OCI-LY7 (cell line): ENCODE measurements around the gene PCCA. TPM values are rescaled to one million over a fixed set of nuclear protein-coding genes. Genes with fewer than 3 reads are reported as not detected.

Experiments
- BruUV-seq: library from RNA; stranded (reverse); fragments of 400-500 nt; replicated peaks from 2 replicates; lab custom pipeline; 2021; lab: Mats Ljungman, UMichigan
- CTCF ChIA-PET: fragments of 300-600 bp; sonication (Branson Sonifier 250); formaldehyde crosslinking; loops from one replicate; lab custom pipeline; 2022; ENCODE audit warnings: antibody characterized with exemption; ENCODE audit not compliant: unreplicated experiment; lab: Charles Lee
- POLR2A ChIA-PET: fragments of 300-600 bp; sonication (Branson Sonifier 250); formaldehyde crosslinking; loops from one replicate; lab custom pipeline; 2022; ENCODE audit warnings: antibody characterized with exemption; lab: Charles Lee
- DNase-seq: peaks from one replicate; pipeline ENCODE4 v3.0.0-alpha.2; 2015; ENCODE audit warnings: low spot score
- H2AFZ ChIP-seq: fragments of 200-600 bp; sonication (generic), shearing (Covaris generic); 2 replicates; pipeline ENCODE4 v1.6.1; 2014; ENCODE audit warnings: mild to moderate bottlenecking, antibody characterized with exemption, low read length, moderate library complexity
- H3K27ac ChIP-seq: fragments of 200-600 bp; sonication (generic); 2 replicates; pipeline ENCODE4 v1.5.1; 2014; ENCODE audit warnings: mixed run types, low read depth, mild to moderate bottlenecking, moderate library complexity, low read length, inconsistent platforms; ENCODE audit not compliant: poor library complexity, severe bottlenecking
- H3K36me3 ChIP-seq: fragments of 200-600 bp; sonication (generic); 2 replicates; pipeline ENCODE4 v1.6.1; 2014; ENCODE audit warnings: mild to moderate bottlenecking, antibody characterized with exemption, low read length, moderate library complexity, mixed read lengths; ENCODE audit not compliant: insufficient read depth
- H3K4me1 ChIP-seq: fragments of 200-600 bp; sonication (generic); 2 replicates; pipeline ENCODE4 v1.5.1; 2014; ENCODE audit warnings: mild to moderate bottlenecking, low read length; ENCODE audit not compliant: insufficient read depth, poor library complexity, severe bottlenecking
- H3K4me2 ChIP-seq: fragments of 200-600 bp; sonication (generic); 2 replicates; pipeline ENCODE4 v1.6.1; 2014; ENCODE audit warnings: mild to moderate bottlenecking, low read length
- H3K4me3 ChIP-seq: fragments of 200-600 bp; sonication (generic); 2 replicates; pipeline ENCODE4 v1.5.1; 2014; ENCODE audit warnings: mild to moderate bottlenecking, low read depth, low read length; ENCODE audit not compliant: poor library complexity, severe bottlenecking
- H3K79me2 ChIP-seq: fragments of 200-600 bp; sonication (generic); 2 replicates; pipeline ENCODE4 v1.6.1; 2016; ENCODE audit warnings: low read depth, mild to moderate bottlenecking, low read length, moderate library complexity, mixed read lengths; ENCODE audit not compliant: insufficient read depth
- H3K9me2 ChIP-seq: fragments of 200-600 bp; sonication (generic); 2 replicates; pipeline ENCODE4 v1.6.1; 2016; ENCODE audit warnings: mild to moderate bottlenecking, low read length, mixed read lengths; ENCODE audit not compliant: insufficient read depth
- H3K9me3 ChIP-seq: fragments of 200-600 bp; sonication (generic); 2 replicates; pipeline ENCODE4 v1.6.1; 2014; ENCODE audit warnings: mild to moderate bottlenecking, mixed run types, low read length, mixed read lengths
- H4K20me1 ChIP-seq: fragments of 200-600 bp; sonication (generic); 2 replicates; pipeline ENCODE4 v1.6.1; 2014; ENCODE audit warnings: mild to moderate bottlenecking, antibody characterized with exemption, low read length, moderate library complexity, mixed read lengths; ENCODE audit not compliant: insufficient read depth
- EZH2phosphoT487 ChIP-seq: fragments of 200-600 bp; sonication (generic); IDR thresholded peaks from 2 replicates; pipeline ENCODE4 v1.6.1; 2018; ENCODE audit warnings: low read depth, borderline replicate concordance, mild to moderate bottlenecking, mixed run types, antibody characterized with exemption, low read length, moderate library complexity, mixed read lengths
- intact Hi-C: fragments of 100-400 bp; cut with micrococcal nuclease; formaldehyde crosslinking; loops from one replicate; pipeline ENCODE4 v1.10.0; 2022; ENCODE audit not compliant: unreplicated experiment
- total RNA-seq, 2 experiments: library from RNA; depleted of rRNA in 1 of 2; stranded (reverse); fragments of >200 nt in 1 of 2; shearing (Covaris generic) in 1 of 2; gene quantifications; 2 replicates each; pipeline ENCODE4 v1.2.3, GENCODE V29; 2014 to 2022
- TF ChIP-seq, protein P1 (sequence below): fragments of 200-600 bp; sonication (generic); conservative IDR thresholded peaks from 2 replicates; pipeline ENCODE4 v1.5.1; 2014; ENCODE audit warnings: mild to moderate bottlenecking, antibody characterized with exemption, low read length, moderate library complexity, mixed read lengths

The PCCA gene
- total RNA-seq, 2 experiments from 2014 or later: 2.7 to 7.2 TPM

DNA sequence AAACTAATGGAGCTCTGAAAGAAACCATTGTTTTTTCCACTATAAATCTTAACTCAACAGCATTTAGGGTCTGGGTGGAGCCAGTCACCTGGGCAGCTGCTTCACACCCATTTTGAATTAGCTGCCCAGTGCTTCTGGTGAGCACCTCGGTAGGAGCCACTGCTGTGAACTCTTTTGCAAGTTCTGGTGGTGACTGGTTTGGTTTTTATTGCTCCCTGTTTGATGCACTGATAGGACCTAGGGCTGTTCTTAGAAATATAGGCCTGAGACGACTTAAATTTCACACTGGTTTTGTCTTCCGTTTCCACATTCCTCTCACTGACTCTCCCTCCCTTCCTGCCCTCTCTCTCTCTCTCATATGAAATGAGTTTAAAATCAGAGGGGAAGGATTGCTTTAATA lies 395.8 kb downstream of the PCCA start:
- no peak for DNase-seq
- Histone ChIP-seq H3K4me2 (no peak overlapping the region), H3K4me1 (no peaks in the 10 kb centered on the region), H3K9me3 (no peaks in the 10 kb centered on the region), H2AFZ (no peak overlapping the region), H3K27ac (no peak overlapping the region), H3K79me2 (no peaks in the 10 kb centered on the region), H3K9me2 (no peaks in the 10 kb centered on the region), H3K4me3 (no peak overlapping the region), H3K36me3 (no peaks in the 10 kb centered on the region), H4K20me1 (no peaks in the 10 kb centered on the region)
- BruUV-seq: no TSS peak
- ChIA-PET POLR2A (no interaction called here), CTCF (no interaction called here)
- no peak for TF ChIP-seq EZH2phosphoT487
- TF ChIP-seq, protein P1, sequence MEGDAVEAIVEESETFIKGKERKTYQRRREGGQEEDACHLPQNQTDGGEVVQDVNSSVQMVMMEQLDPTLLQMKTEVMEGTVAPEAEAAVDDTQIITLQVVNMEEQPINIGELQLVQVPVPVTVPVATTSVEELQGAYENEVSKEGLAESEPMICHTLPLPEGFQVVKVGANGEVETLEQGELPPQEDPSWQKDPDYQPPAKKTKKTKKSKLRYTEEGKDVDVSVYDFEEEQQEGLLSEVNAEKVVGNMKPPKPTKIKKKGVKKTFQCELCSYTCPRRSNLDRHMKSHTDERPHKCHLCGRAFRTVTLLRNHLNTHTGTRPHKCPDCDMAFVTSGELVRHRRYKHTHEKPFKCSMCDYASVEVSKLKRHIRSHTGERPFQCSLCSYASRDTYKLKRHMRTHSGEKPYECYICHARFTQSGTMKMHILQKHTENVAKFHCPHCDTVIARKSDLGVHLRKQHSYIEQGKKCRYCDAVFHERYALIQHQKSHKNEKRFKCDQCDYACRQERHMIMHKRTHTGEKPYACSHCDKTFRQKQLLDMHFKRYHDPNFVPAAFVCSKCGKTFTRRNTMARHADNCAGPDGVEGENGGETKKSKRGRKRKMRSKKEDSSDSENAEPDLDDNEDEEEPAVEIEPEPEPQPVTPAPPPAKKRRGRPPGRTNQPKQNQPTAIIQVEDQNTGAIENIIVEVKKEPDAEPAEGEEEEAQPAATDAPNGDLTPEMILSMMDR: no peak
- intact Hi-C loops: no loop called here

DNA sequence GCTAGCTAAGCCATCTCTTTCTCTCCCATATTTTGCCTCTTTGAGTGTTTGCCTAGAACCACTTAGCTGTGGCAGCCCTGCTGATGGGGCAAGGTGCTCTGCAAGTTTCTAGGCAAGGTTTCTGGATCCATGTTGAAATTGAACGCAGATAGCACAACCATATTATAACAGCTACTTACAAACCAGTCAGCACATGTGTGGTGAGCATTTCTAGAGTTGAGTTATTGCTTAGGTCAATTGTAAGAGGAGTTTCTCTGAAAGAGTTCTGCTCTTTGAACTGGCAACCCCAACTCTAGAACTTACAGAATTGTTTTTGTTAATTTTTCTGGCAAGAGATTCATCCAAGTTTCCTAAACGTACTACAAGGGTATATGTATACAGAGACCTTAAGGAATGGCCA lies 396.4 kb downstream of the PCCA start:
- Histone ChIP-seq H3K9me3 (no peaks in the 10 kb centered on the region), H3K79me2 (no peaks in the 10 kb centered on the region), H2AFZ (no peak overlapping the region), H4K20me1 (no peaks in the 10 kb centered on the region), H3K27ac (no peak overlapping the region), H3K4me3 (no peak overlapping the region), H3K4me2 (no peak overlapping the region), H3K36me3 (no peaks in the 10 kb centered on the region), H3K4me1 (no peaks in the 10 kb centered on the region), H3K9me2 (no peaks in the 10 kb centered on the region)
- intact Hi-C loops: no loop called here
- ChIA-PET POLR2A (no interaction called here), CTCF (no interaction called here)
- TF ChIP-seq, protein P1: no peak
- TF ChIP-seq EZH2phosphoT487: no peak
- DNase-seq: no peak
- BruUV-seq: no TSS peak

DNA sequence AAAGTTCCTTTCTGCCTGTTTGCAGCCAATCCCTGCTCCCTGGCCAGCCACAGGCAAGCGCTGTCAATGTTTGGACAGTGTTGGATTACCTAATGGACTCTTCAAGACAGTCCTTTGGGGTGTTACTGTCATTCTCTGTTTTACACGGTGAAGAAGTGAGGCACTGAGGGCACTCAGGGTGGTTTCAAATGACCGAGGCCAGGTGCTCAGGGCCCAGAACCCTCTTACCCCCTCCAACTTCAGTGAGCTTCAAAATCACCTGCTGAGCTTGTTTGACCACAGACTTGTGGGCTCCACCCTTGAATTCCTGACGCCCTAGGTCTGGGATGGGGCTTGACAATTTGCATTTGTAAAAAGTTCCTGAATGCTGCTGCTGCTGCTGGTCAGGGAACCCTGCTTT lies 401.8 kb downstream of the PCCA start:
- H3K9me2 ChIP-seq: no peaks in the 10 kb centered on the region
- no peaks in the 10 kb centered on the region for H3K36me3 ChIP-seq
- H3K4me3 ChIP-seq: no peak overlapping the region
- DNase-seq: no peak
- no peaks in the 10 kb centered on the region for H3K4me1 ChIP-seq
- no peak overlapping the region for H2AFZ ChIP-seq
- TF ChIP-seq, protein P1: no peak
- TF ChIP-seq EZH2phosphoT487: no peak
- H3K4me2 ChIP-seq: no peak overlapping the region
- no peaks in the 10 kb centered on the region for H4K20me1 ChIP-seq
- H3K79me2 ChIP-seq: no peaks in the 10 kb centered on the region
- H3K9me3 ChIP-seq: no peaks in the 10 kb centered on the region
- no peak overlapping the region for H3K27ac ChIP-seq
- intact Hi-C loops: no loop called here
- BruUV-seq: no TSS peak
- ChIA-PET POLR2A (interaction anchor here (0.6 kb wide), 1 partner anchor 586 kb away, joined by 3 read pairs; no protein-coding TSS in a partner anchor), CTCF (no interaction called here)
